CD4-positive, alpha-beta memory T cell (primary cell): ENCODE measurements around the gene ITGB3BP. TPM values are rescaled to one million over a fixed set of nuclear protein-coding genes. Genes with fewer than 3 reads are reported as not detected.
A peak's percentile ranks its signal among the peaks of the same experiment; 100 is the strongest.

Experiments used
- CTCF ChIA-PET: fragments of 350-600 bp; sonication (Branson Sonifier 250); formaldehyde crosslinking; loops from one replicate; lab custom pipeline; 2021; ENCODE audit warnings: inconsistent platforms; ENCODE audit not compliant: partially characterized antibody; lab: Charles Lee
- POLR2A ChIA-PET: fragments of 350-600 bp; sonication (Branson Sonifier 250); formaldehyde crosslinking; loops from one replicate; lab custom pipeline; 2021; ENCODE audit not compliant: partially characterized antibody; lab: Charles Lee
- DNase-seq, 5 donors: peaks; one replicate each; pipeline versions ENCODE4 v3.0.0 to v3.0.0-alpha.2; 2020 to 2022; ENCODE audit warnings: mixed read lengths in 1 of 5
- H3K27ac ChIP-seq: one replicate; pipeline ENCODE4 v1.7.0; 2013; ENCODE audit warnings: low read depth, low read length
- H3K27me3 ChIP-seq: 2 replicates; pipeline ENCODE4 v1.7.0; 2013; ENCODE audit warnings: mild to moderate bottlenecking, low read length, moderate library complexity; ENCODE audit not compliant: insufficient read depth
- H3K36me3 ChIP-seq: 2 replicates; pipeline ENCODE4 v1.7.0; 2013; ENCODE audit warnings: mild to moderate bottlenecking, low read length, moderate library complexity; ENCODE audit not compliant: insufficient read depth
- H3K4me1 ChIP-seq: 2 replicates; pipeline ENCODE4 v1.7.0; 2013; ENCODE audit warnings: mild to moderate bottlenecking, low read length, moderate library complexity; ENCODE audit not compliant: insufficient read depth
- H3K4me3 ChIP-seq, 2 donors: one replicate each; pipeline ENCODE4 v1.7.0; 2013; ENCODE audit warnings: low read length in 2 of 2, mild to moderate bottlenecking in 1 of 2
- H3K9me3 ChIP-seq, 2 donors: one replicate each; pipeline ENCODE4 v1.7.0; 2013; ENCODE audit warnings: low read length in 2 of 2, control low read depth in 1 of 2; ENCODE audit not compliant: control insufficient read depth in 1 of 2
- H3K27ac Mint-ChIP-seq, 7 donors: one replicate each; pipeline ENCODE4 v1.8.0; 2020 to 2021; ENCODE audit warnings: mixed read lengths in 7 of 7, mild to moderate bottlenecking in 6 of 7, inconsistent platforms in 3 of 7, moderate library complexity in 3 of 7
- H3K27me3 Mint-ChIP-seq, 2 donors: one replicate each; pipeline ENCODE4 v1.8.0; 2020 to 2021; ENCODE audit warnings: mixed read lengths in 2 of 2
- H3K36me3 Mint-ChIP-seq, 2 donors: one replicate each; pipeline ENCODE4 v1.8.0; 2020 to 2021; ENCODE audit warnings: mixed read lengths in 2 of 2, inconsistent platforms in 1 of 2, mild to moderate bottlenecking in 1 of 2
- H3K4me1 Mint-ChIP-seq, 4 donors: one replicate each; pipeline ENCODE4 v1.8.0; 2020 to 2021; ENCODE audit warnings: mixed read lengths in 4 of 4, mild to moderate bottlenecking in 1 of 4
- H3K4me3 Mint-ChIP-seq, 8 donors: one replicate each; pipeline ENCODE4 v1.8.0; 2020 to 2021; ENCODE audit warnings: mixed read lengths in 8 of 8, mild to moderate bottlenecking in 7 of 8, moderate library complexity in 6 of 8, inconsistent platforms in 3 of 8
- H3K9me3 Mint-ChIP-seq, 8 donors: one replicate each; pipeline ENCODE4 v1.8.0; 2020 to 2021; ENCODE audit warnings: mixed read lengths in 8 of 8, mild to moderate bottlenecking in 5 of 8, inconsistent platforms in 3 of 8, moderate library complexity in 1 of 8
- intact Hi-C: fragments of 100-400 bp; cut with micrococcal nuclease; formaldehyde crosslinking; loops from one replicate; pipeline ENCODE4 v1.15.1; 2023
- polyA plus RNA-seq, 2 donors: library from polyadenylated mRNA; unstranded; fragments of 300-500 nt; fragmentation: Illumina TruSeq; gene quantifications; one replicate each; pipeline ENCODE4 v1.2.3, GENCODE V29; 2021
- total RNA-seq, 2 experiments: library from RNA; stranded (reverse); gene quantifications; one replicate each; pipeline ENCODE4 v1.2.3, GENCODE V29; 2021

The ITGB3BP gene
- total and polyA plus RNA-seq, 4 experiments from 2014 or later: 18.7 to 27.8 (median 26.0) TPM

DNA sequence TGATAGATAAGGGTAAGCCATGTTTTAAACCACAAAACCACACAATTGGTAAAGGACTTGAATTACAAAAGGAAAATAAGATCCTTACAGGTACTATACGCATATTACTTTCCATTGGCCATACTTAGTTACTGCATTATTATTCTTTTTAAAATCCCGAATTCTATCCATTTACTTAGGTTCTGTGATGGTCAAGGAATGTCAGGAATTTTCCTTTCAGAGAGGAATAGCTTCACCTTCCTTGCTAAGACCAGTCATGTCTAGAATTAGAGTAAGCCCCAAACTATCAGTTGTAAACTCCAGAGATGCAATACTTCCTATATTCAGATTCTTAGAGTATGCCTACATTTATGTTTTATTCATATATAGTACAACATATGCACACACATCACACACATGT is 14.0 kb upstream of the ITGB3BP start:
- H3K36me3 ChIP-seq: no peaks in the 10 kb centered on the region
- H3K27ac ChIP-seq: no peak overlapping the region
- intact Hi-C loops: no loop called here
- Mint-ChIP-seq H3K4me3 (no peak overlapping the region), H3K27me3 (no peaks in the 10 kb centered on the region), H3K9me3 (no peaks in the 10 kb centered on the region), H3K4me1 (peaks cover 0 to 2% (median 0%) of the 10 kb centered on the region in 4 donors), H3K27ac (no peak overlapping the region), H3K36me3 (peaks cover 11 to 15% of the 10 kb centered on the region in 2 donors)
- no peak for DNase-seq
- CTCF ChIA-PET: interaction anchor here (1.1 to 3.3 kb wide), 4 partner anchors 15 to 698 kb away, joined by 3 to 30 read pairs (median 10); no protein-coding TSS in a partner anchor
- H3K4me3 ChIP-seq: no peak overlapping the region
- no peaks in the 10 kb centered on the region for H3K4me1 ChIP-seq
- POLR2A ChIA-PET: no interaction called here
- H3K9me3 ChIP-seq: no peaks in the 10 kb centered on the region
- no peaks in the 10 kb centered on the region for H3K27me3 ChIP-seq

DNA sequence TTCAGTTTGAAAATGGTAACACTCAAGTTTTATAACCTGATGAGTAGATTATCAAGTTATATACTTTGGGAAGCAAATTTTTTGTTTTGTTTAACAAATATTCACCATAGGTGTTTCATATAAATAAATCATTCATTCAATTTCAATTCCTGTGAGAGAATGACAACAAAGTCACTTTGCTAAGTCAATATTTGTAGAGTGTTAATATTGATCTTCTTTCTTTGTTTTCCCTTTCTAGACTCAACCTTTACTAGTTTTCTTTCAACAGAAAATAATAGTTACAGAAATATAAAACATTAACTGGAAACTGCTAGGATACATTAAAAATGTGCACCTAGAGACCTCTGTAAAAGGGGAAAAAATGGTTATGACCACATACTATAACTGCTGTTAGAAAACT is 11.4 kb upstream of the ITGB3BP start:
- ChIA-PET POLR2A (no interaction called here), CTCF (no interaction called here)
- Histone ChIP-seq H3K27ac (no peak overlapping the region), H3K9me3 (no peaks in the 10 kb centered on the region), H3K4me3 (no peak overlapping the region), H3K4me1 (no peaks in the 10 kb centered on the region), H3K36me3 (peaks cover 6% of the 10 kb centered on the region), H3K27me3 (no peaks in the 10 kb centered on the region)
- Mint-ChIP-seq H3K4me1 (no peaks in the 10 kb centered on the region), H3K27me3 (no peaks in the 10 kb centered on the region), H3K4me3 (no peak overlapping the region), H3K9me3 (no peaks in the 10 kb centered on the region), H3K36me3 (peaks cover 11 to 21% of the 10 kb centered on the region in 2 donors), H3K27ac (no peak overlapping the region)
- DNase-seq: no peak
- intact Hi-C loops: no loop called here

DNA sequence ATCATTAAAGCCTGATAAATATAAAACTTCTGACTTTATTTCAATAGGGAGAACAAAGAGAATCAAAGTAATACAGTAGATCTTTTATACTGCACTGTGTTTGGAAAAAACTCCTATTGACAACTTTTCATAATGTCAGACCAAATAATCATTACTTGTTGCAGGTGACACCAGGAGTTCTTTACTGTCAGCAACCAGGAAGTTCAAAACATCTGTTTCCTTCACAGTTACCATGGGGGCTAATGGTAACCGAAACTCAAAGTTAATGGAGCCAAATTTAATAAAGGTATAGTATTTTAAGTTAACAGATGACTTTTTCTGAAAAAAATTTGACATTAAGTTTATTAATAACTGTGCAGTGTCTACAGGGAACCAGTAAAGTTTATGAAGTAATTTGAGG is 10.9 kb upstream of the ITGB3BP start:
- Mint-ChIP-seq H3K36me3 (peaks cover 11 to 21% of the 10 kb centered on the region in 2 donors), H3K27me3 (no peaks in the 10 kb centered on the region), H3K9me3 (no peaks in the 10 kb centered on the region), H3K27ac (no peak overlapping the region), H3K4me3 (no peak overlapping the region), H3K4me1 (no peaks in the 10 kb centered on the region)
- intact Hi-C loops: no loop called here
- Histone ChIP-seq H3K4me3 (no peak overlapping the region), H3K27me3 (no peaks in the 10 kb centered on the region), H3K36me3 (peaks cover 6% of the 10 kb centered on the region), H3K9me3 (no peaks in the 10 kb centered on the region), H3K4me1 (no peaks in the 10 kb centered on the region), H3K27ac (no peak overlapping the region)
- DNase-seq: no peak
- ChIA-PET POLR2A (no interaction called here), CTCF (interaction anchor here (0.6 kb wide), 1 partner anchor 132 kb away, joined by 3 read pairs; no protein-coding TSS in a partner anchor)

DNA sequence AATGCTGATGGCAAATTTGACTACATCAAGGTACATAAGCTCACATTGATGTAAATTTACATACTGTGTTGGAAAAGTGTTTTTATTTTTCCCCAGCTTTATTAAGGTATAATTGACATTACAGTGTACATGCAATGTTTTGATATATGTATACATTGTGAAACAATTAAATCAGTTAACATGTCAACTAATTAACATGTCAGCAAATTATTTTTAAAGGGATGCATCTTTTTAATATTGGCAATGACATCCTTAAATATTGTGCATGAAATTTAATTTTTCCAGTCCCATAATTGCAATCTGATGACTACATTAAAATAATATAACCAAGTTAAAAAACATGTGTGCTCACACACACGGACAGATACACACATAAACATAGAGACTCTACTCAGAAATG is 9.7 kb upstream of the ITGB3BP start:
- Mint-ChIP-seq H3K9me3 (no peaks in the 10 kb centered on the region), H3K4me1 (no peaks in the 10 kb centered on the region), H3K36me3 (peaks cover 11 to 26% of the 10 kb centered on the region in 2 donors), H3K4me3 (no peak overlapping the region), H3K27ac (no peak overlapping the region), H3K27me3 (no peaks in the 10 kb centered on the region)
- Histone ChIP-seq H3K36me3 (peaks cover 6% of the 10 kb centered on the region), H3K4me1 (no peaks in the 10 kb centered on the region), H3K27ac (no peak overlapping the region), H3K9me3 (no peaks in the 10 kb centered on the region), H3K27me3 (no peaks in the 10 kb centered on the region), H3K4me3 (no peak overlapping the region)
- intact Hi-C loops: no loop called here
- POLR2A ChIA-PET: no interaction called here
- no peak for DNase-seq
- CTCF ChIA-PET: interaction anchor here (0.7 to 1.2 kb wide), 2 partner anchors 25 to 43 kb away, joined by 4 to 6 read pairs; no protein-coding TSS in a partner anchor

DNA sequence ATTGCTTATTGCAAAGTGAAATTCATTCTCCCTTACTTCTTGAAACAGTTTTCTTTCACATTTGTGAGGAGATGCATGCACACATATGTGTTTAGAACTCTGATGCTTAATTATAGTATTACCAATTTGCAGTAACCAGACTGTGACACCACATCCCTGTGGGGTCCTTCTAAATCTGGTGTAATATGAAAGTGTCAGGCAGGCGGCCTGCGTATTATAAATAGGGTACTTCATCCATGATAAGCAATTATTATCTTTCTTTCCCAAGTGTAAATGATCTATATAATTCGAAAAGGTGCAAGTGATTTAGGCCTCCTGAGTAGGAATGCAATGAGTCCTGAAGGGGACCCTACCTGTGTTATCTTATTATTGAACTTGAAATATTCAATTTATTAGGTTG is 1.2 kb upstream of the ITGB3BP start:
- Histone ChIP-seq H3K27ac (peak overlapping the region; percentile 79), H3K36me3 (no peaks in the 10 kb centered on the region), H3K4me3 (peak overlapping the region in 1 of 2 donors; percentile 92), H3K4me1 (peaks cover 25% of the 10 kb centered on the region), H3K9me3 (no peaks in the 10 kb centered on the region), H3K27me3 (no peaks in the 10 kb centered on the region)
- Mint-ChIP-seq H3K27ac (peak overlapping the region; percentile 93 to 99 (median 97)), H3K9me3 (no peaks in the 10 kb centered on the region), H3K27me3 (no peaks in the 10 kb centered on the region), H3K4me3 (peak overlapping the region; percentile 89 to 98 (median 93)), H3K4me1 (peaks cover 7 to 50% (median 22%) of the 10 kb centered on the region in 4 donors), H3K36me3 (peaks cover 0 to 22% of the 10 kb centered on the region in 2 donors)
- no peak for DNase-seq
- ChIA-PET POLR2A (interaction anchor here (1.2 to 1.5 kb wide), 2 partner anchors 14 to 69 kb away, joined by 3 to 4 read pairs; partner anchors contain the start of gene PGM1), CTCF (no interaction called here)
- intact Hi-C loops: loop anchor here (5.0 to 10.0 kb wide), 2 partner anchors 207 to 1731 kb away; no protein-coding TSS in a partner anchor

DNA sequence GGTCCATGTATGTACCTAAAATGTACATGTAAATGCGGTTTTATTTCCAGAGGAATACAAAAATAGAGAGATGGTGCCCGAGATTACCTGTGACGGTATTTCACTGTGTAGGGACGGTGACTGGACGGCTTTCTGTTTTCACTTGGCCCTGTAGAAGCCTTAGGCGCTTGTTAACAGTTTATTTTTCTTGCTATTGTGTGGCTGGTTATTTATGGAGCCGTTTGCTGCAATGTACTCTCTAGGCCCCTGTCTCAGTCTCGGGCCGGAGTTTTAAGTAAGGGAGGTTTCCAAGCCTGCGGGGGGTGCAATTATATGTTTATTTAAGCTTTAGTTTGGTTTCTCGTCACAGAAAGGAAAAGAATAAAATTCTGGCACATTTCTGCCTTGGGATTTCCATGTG is 713 bp upstream of the ITGB3BP start:
- Mint-ChIP-seq H3K36me3 (peaks cover 0 to 22% of the 10 kb centered on the region in 2 donors), H3K4me1 (peaks cover 7 to 50% (median 22%) of the 10 kb centered on the region in 4 donors), H3K27ac (peak overlapping the region; percentile 93 to 99 (median 97)), H3K4me3 (peak overlapping the region; percentile 89 to 98 (median 93)), H3K9me3 (no peaks in the 10 kb centered on the region), H3K27me3 (no peaks in the 10 kb centered on the region)
- ChIA-PET POLR2A (interaction anchor here (0.8 to 1.5 kb wide), 5 partner anchors 14 to 1088 kb away, joined by 3 to 4 read pairs (median 3); partner anchors contain the start of gene PGM1), CTCF (no interaction called here)
- intact Hi-C loops: loop anchor here (1.0 to 10.0 kb wide), 8 partner anchors 70 to 1897 kb away; partner anchors contain the start of genes ALG6, LEPR, LEPROT and PGM1
- H3K9me3 ChIP-seq: no peaks in the 10 kb centered on the region
- peak overlapping the region; percentile 92 to 94 for H3K4me3 ChIP-seq
- DNase-seq: no peak
- peak overlapping the region; percentile 79 for H3K27ac ChIP-seq
- H3K36me3 ChIP-seq: no peaks in the 10 kb centered on the region
- peaks cover 25% of the 10 kb centered on the region for H3K4me1 ChIP-seq
- H3K27me3 ChIP-seq: no peaks in the 10 kb centered on the region

DNA sequence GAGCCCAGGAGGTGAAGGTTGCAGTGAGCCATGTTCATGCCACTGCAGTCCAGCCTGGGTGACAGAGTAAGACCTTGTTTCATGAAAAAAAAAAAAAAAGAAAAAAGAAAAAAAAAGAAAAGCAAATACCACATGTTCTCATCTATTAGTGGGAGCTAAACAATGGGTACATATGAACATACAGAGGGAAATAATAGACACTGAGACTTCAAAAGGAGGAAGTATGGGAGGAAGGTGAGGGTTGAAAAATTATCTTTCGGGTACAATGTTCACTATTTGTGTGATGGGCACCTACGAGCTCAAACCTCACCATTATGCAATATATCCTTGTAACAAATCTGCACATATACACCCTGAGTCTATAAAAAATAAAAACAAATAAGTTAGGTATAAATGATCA is 6.4 kb downstream of the ITGB3BP start:
- no peak for DNase-seq
- peaks cover 0 to 15% (median 2%) of the 10 kb centered on the region in 4 donors for H3K4me1 Mint-ChIP-seq
- H3K9me3 Mint-ChIP-seq: no peaks in the 10 kb centered on the region
- H3K4me3 ChIP-seq: no peak overlapping the region
- H3K27ac ChIP-seq: no peak overlapping the region
- H3K27me3 Mint-ChIP-seq: no peaks in the 10 kb centered on the region
- H3K9me3 ChIP-seq: no peaks in the 10 kb centered on the region
- no peak overlapping the region for H3K27ac Mint-ChIP-seq
- no peaks in the 10 kb centered on the region for H3K27me3 ChIP-seq
- CTCF ChIA-PET: no interaction called here
- H3K36me3 ChIP-seq: no peaks in the 10 kb centered on the region
- H3K4me3 Mint-ChIP-seq: no peak overlapping the region
- POLR2A ChIA-PET: no interaction called here
- peaks cover 2% of the 10 kb centered on the region for H3K4me1 ChIP-seq
- intact Hi-C loops: no loop called here
- H3K36me3 Mint-ChIP-seq: peaks cover 0 to 3% of the 10 kb centered on the region in 2 donors
